ENCODE measurements around the gene RSPH1.
A peak's percentile ranks its signal among the peaks of the same experiment; 100 is the strongest.

The RSPH1 gene

GRCh38 chr21:42541174-42541573, 45.1 kb upstream of the RSPH1 start:
- TF ChIP-seq YY1 (IDR thresholded peaks at IDR 0.05; ENCODE audit: low read depth) (no peak), TAF1 (IDR thresholded peaks at IDR 0.05; ENCODE audit: low read depth) (no peak)

GRCh38 chr21:42540396-42540795, 44.4 kb upstream of the RSPH1 start:
- TF ChIP-seq EP300 (IDR thresholded peaks at IDR 0.05; ENCODE audit: borderline replicate concordance) (no peak), RAD21 (IDR thresholded peaks at IDR 0.05; ENCODE audit: low read depth) (no peak)

- TF ChIP-seq MAX (IDR thresholded peaks at IDR 0.05) = no peak
- no peak for TF ChIP-seq CREB1 (IDR thresholded peaks at IDR 0.05; ENCODE audit: low read depth)
- TF ChIP-seq TAF1 (IDR thresholded peaks at IDR 0.05; ENCODE audit: low read depth) = no peak
- TF ChIP-seq RAD21 (IDR thresholded peaks at IDR 0.05; ENCODE audit: low read depth) = peak; percentile 43; the same call in 1 of the 2 replicates
- no peak for TF ChIP-seq YY1 (IDR thresholded peaks at IDR 0.05; ENCODE audit: low read depth)
- no peak for TF ChIP-seq REST (IDR thresholded peaks at IDR 0.05; ENCODE audit: low read depth)
- no peak for TF ChIP-seq EGR1 (IDR thresholded peaks at IDR 0.05)
Measured at GRCh38 chr21:42539931-42540343, 43.9 kb upstream of the RSPH1 start.

- TF ChIP-seq EP300 (IDR thresholded peaks at IDR 0.05; ENCODE audit: borderline replicate concordance) = no peak
- no peak for TF ChIP-seq MAX (IDR thresholded peaks at IDR 0.05)
- TF ChIP-seq REST (IDR thresholded peaks at IDR 0.05; ENCODE audit: low read depth) = no peak
- TF ChIP-seq TCF12 (IDR thresholded peaks at IDR 0.05; ENCODE audit: low read depth) = no peak
- TF ChIP-seq YY1 (IDR thresholded peaks at IDR 0.05; ENCODE audit: low read depth) = no peak
- no peak for TF ChIP-seq FOXM1 (IDR thresholded peaks at IDR 0.05; ENCODE audit: borderline replicate concordance, low read depth)
- no peak for TF ChIP-seq RAD21 (IDR thresholded peaks at IDR 0.05; ENCODE audit: low read depth)
- no peak for TF ChIP-seq TEAD4 (IDR thresholded peaks at IDR 0.05)
- TF ChIP-seq USF1 (IDR thresholded peaks at IDR 0.05) = no peak
- TF ChIP-seq NFIC (IDR thresholded peaks at IDR 0.05) = no peak
- no peak for TF ChIP-seq CREB1 (IDR thresholded peaks at IDR 0.05; ENCODE audit: low read depth)
Measured at GRCh38 chr21:42539342-42539741, 43.3 kb upstream of the RSPH1 start.

- TF ChIP-seq RAD21 (IDR thresholded peaks at IDR 0.05; ENCODE audit: low read depth) (no peak), EGR1 (IDR thresholded peaks at IDR 0.05) (no peak), FOXM1 (IDR thresholded peaks at IDR 0.05; ENCODE audit: borderline replicate concordance, low read depth) (no peak), USF1 (IDR thresholded peaks at IDR 0.05) (no peak), NFIC (IDR thresholded peaks at IDR 0.05) (no peak)
Measured at GRCh38 chr21:42538479-42539275, 42.7 kb upstream of the RSPH1 start.

- TF ChIP-seq RAD21 (IDR thresholded peaks at IDR 0.05; ENCODE audit: low read depth) (peak; percentile 62), TCF12 (IDR thresholded peaks at IDR 0.05; ENCODE audit: low read depth) (no peak)
Measured at GRCh38 chr21:42537106-42537742, 41.2 kb upstream of the RSPH1 start.

- no peak for TF ChIP-seq YY1 (IDR thresholded peaks at IDR 0.05; ENCODE audit: low read depth)
- TF ChIP-seq TEAD4 (IDR thresholded peaks at IDR 0.05) = no peak
- no peak for TF ChIP-seq ZBTB7A (IDR thresholded peaks at IDR 0.05; ENCODE audit: low read depth)
- no peak for TF ChIP-seq FOXM1 (IDR thresholded peaks at IDR 0.05; ENCODE audit: borderline replicate concordance, low read depth)
- no peak for TF ChIP-seq RAD21 (IDR thresholded peaks at IDR 0.05; ENCODE audit: low read depth)
- TF ChIP-seq MAX (IDR thresholded peaks at IDR 0.05) = no peak
- TF ChIP-seq CEBPB (IDR thresholded peaks at IDR 0.05) = no peak
- no peak for TF ChIP-seq NFIC (IDR thresholded peaks at IDR 0.05)
- TF ChIP-seq EGR1 (IDR thresholded peaks at IDR 0.05) = no peak
- no peak for TF ChIP-seq USF1 (IDR thresholded peaks at IDR 0.05)
- no peak for TF ChIP-seq REST (IDR thresholded peaks at IDR 0.05; ENCODE audit: low read depth)
- TF ChIP-seq TAF1 (IDR thresholded peaks at IDR 0.05; ENCODE audit: low read depth) = no peak
Measured at GRCh38 chr21:42536601-42537000, 40.6 kb upstream of the RSPH1 start.
